ENCODE data around the gene ABHD17A. TPM values are rescaled to one million over a fixed set of nuclear protein-coding genes. Genes with fewer than 3 reads are reported as not detected.

ABHD17A gene
- total RNA-seq, 1 experiment from 2014 or later, result 68.2 TPM

DNA sequence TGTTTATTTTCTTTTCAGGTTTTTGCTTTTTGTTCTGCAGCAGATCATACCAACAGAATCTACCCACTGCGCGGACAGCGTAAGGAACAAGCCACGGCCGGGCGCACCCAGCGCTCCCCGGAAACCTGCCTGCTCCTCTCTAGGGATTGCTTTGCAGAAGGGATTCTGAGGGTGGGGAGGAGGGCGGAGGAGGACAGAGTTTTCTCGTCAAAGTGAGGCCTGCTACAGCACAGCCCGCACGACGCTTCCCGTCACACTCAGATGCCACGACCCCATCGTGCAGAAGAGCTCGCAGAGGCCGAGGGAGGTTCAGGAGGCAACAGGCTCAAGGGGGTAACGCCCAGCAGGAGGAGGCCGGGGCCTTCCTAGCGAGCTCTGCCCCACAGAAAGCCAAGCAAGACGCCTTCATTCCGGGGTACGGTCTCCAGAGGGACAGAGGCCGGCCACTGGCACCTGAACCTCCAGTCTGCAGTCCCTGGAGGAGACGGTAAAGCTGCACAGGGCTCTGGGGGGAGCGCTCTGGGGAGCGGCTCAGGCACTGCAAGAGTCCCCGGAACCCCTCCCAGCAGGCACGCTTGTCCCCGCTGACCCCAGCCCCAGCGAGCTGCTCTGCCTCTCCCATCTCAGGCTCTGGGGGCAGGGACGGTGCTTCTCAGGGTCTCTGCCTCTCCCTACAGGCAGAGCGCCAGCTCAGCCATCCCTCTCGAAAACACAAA is 43.9 kb downstream of the ABHD17A start:
- intact Hi-C loops (cut with micrococcal nuclease), result no loop called here
- Histone ChIP-seq H3K36me3 (ENCODE audit: control insufficient read depth in 1 of 2, insufficient read depth in 2 of 2, low read length in 2 of 2) (peaks cover 0 to 4% of the 10 kb centered on the region in 2 experiments; a peak in 1 of 4 replicates), H3K4me2 (ENCODE audit: low read length) (no peak overlapping the region), H3K9me2 (ENCODE audit: insufficient read depth) (no peaks in the 10 kb centered on the region), H3K79me2 (ENCODE audit: insufficient read depth, low read length) (peaks cover 95% of the 10 kb centered on the region), H3K27me3 (ENCODE audit: insufficient read depth, low read length) (no peaks in the 10 kb centered on the region), H2AFZ (ENCODE audit: low read depth, low read length, poor library complexity, severe bottlenecking) (no peak overlapping the region), H3K27ac (ENCODE audit: low read depth, low read length) (no peak overlapping the region), H3K9me3 (ENCODE audit: control insufficient read depth in 1 of 2, insufficient read depth in 1 of 2, low read depth in 1 of 2, low read length in 2 of 2) (no peaks in the 10 kb centered on the region), H3K4me1 (ENCODE audit: control insufficient read depth in 1 of 2, insufficient read depth in 2 of 2, low read length in 2 of 2) (peaks cover 15 to 32% of the 10 kb centered on the region in 2 experiments; a peak in 3 of 4 replicates), H3K9ac (ENCODE audit: low read length) (no peak overlapping the region), H3K4me3 (replicated peaks in 1 of 2; ENCODE audit: low read depth in 1 of 2, low read length in 2 of 2) (no peak overlapping the region), H4K20me1 (ENCODE audit: insufficient read depth) (peaks cover 22% of the 10 kb centered on the region; the same call in 1 of the 2 replicates)
- BruUV-seq (replicated peaks), result no TSS peak
- ChIA-PET RAD21 (ENCODE audit: low non-redundant PET in 1 of 2, low total read pairs in 2 of 2, uncharacterized antibody in 2 of 2, unreplicated experiment in 2 of 2) (no interaction called here), POLR2A (no interaction called here), CTCF (interaction anchor here (0.7 to 1.4 kb wide), 2 partner anchors 15 to 48 kb away, joined by 3 to 5 read pairs; no protein-coding TSS in a partner anchor)
- DNase-seq (ENCODE audit: low read depth, low spot score), result no peak
- no peak for ATAC-seq
- TF ChIP-seq JUND (IDR thresholded peaks at IDR 0.05), result no peak
- TF ChIP-seq RAD21 (IDR thresholded peaks at IDR 0.05; ENCODE audit: low read depth), result no peak
- TF ChIP-seq, protein P1, sequence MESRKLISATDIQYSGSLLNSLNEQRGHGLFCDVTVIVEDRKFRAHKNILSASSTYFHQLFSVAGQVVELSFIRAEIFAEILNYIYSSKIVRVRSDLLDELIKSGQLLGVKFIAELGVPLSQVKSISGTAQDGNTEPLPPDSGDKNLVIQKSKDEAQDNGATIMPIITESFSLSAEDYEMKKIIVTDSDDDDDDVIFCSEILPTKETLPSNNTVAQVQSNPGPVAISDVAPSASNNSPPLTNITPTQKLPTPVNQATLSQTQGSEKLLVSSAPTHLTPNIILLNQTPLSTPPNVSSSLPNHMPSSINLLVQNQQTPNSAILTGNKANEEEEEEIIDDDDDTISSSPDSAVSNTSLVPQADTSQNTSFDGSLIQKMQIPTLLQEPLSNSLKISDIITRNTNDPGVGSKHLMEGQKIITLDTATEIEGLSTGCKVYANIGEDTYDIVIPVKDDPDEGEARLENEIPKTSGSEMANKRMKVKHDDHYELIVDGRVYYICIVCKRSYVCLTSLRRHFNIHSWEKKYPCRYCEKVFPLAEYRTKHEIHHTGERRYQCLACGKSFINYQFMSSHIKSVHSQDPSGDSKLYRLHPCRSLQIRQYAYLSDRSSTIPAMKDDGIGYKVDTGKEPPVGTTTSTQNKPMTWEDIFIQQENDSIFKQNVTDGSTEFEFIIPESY (IDR thresholded peaks at IDR 0.05; ENCODE audit: extremely low read depth, insufficient replicate concordance, low read length), result no peak
- no peak for TF ChIP-seq TCF7L2 (IDR thresholded peaks at IDR 0.05; ENCODE audit: borderline replicate concordance, extremely low read depth, insufficient read depth, insufficient read length)
- no peak for TF ChIP-seq EZH2phosphoT487 (IDR thresholded peaks at IDR 0.05; ENCODE audit: borderline replicate concordance)
- TF ChIP-seq ZFX (IDR thresholded peaks at IDR 0.05), result no peak
- no peak for TF ChIP-seq ELF1 (IDR thresholded peaks at IDR 0.05; ENCODE audit: borderline replicate concordance, low read depth)
- no peak for TF ChIP-seq SP1 (IDR thresholded peaks at IDR 0.05; ENCODE audit: low read depth)
- TF ChIP-seq EZH2 (IDR thresholded peaks at IDR 0.05), result no peak
- TF ChIP-seq SRF (IDR thresholded peaks at IDR 0.05; ENCODE audit: low read depth), result no peak
- TF ChIP-seq CBX3 (IDR thresholded peaks at IDR 0.05; ENCODE audit: low read depth), result no peak
